Gastrocnemius medialis (tissue), 4 donors: ENCODE results near the gene COPS8.

Source experiments
- POLR2A ChIP-seq, 2 donors: fragments of 450-650 bp; IDR thresholded peaks; one replicate each; pipeline ENCODE4 v1.6.1; 2017; ENCODE audit warnings: antibody characterized with exemption in 2 of 2, mild to moderate bottlenecking in 2 of 2, moderate library complexity in 2 of 2
- TF ChIP-seq, protein P1 (sequence below), 5 experiments: fragments of 450-650 bp in 3 of 5; fragments of 200-600 bp in 2 of 5; sonication (generic) in 2 of 5; IDR thresholded peaks in 4 of 5; conservative IDR thresholded peaks in 1 of 5; 1 replicate in 4 of 5; 2 replicates in 1 of 5; pipeline ENCODE4 v1.5.1; 2016 to 2019; ENCODE audit warnings: antibody characterized with exemption in 5 of 5, mild to moderate bottlenecking in 3 of 5, moderate library complexity in 3 of 5

DNA sequence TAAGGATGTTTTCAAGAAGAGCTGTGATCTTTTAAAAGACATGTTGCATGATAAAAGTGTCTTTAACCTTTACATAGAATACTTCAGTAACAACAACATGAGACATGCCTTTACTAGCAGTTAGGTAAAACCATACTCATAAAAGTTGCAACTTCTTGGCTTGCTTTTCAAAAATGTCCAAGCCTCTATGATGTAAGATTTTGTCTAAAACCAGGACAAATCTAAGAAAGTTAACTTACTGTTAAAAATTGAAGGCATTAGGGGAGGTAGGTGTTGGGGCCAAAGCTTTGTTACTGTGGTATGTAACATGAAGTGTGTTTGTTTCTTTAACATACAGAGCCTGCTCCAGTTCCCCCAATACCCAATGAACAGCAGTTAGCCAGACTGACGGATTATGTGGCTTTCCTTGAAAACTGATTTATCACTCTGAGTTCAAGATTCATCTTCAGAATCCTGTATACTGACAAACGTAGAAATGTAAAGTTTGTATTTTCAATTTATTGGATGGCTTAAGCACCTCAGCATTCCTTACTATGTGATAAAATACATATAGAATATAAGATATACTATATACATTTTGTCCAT is 11.7 kb downstream of the COPS8 start:
- TF ChIP-seq POLR2A (IDR thresholded peaks at IDR 0.05), result no peak
- TF ChIP-seq, protein P1, sequence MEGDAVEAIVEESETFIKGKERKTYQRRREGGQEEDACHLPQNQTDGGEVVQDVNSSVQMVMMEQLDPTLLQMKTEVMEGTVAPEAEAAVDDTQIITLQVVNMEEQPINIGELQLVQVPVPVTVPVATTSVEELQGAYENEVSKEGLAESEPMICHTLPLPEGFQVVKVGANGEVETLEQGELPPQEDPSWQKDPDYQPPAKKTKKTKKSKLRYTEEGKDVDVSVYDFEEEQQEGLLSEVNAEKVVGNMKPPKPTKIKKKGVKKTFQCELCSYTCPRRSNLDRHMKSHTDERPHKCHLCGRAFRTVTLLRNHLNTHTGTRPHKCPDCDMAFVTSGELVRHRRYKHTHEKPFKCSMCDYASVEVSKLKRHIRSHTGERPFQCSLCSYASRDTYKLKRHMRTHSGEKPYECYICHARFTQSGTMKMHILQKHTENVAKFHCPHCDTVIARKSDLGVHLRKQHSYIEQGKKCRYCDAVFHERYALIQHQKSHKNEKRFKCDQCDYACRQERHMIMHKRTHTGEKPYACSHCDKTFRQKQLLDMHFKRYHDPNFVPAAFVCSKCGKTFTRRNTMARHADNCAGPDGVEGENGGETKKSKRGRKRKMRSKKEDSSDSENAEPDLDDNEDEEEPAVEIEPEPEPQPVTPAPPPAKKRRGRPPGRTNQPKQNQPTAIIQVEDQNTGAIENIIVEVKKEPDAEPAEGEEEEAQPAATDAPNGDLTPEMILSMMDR (IDR thresholded peaks at IDR 0.05 in 4 of 5, conservative IDR thresholded peaks at IDR 0.05 in 1 of 5), result no peak
